AG09319 (cell line): ENCODE data around the gene ABCA1.
A peak's percentile ranks its signal among the peaks of the same experiment; 100 is the strongest.

Experiments used
- DNase-seq: peaks from one replicate; pipeline ENCODE4 v3.0.0-alpha.2; 2010; ENCODE audit warnings: low read depth; ENCODE audit errors: extremely low read depth
- CTCF ChIP-seq: IDR thresholded peaks from 2 replicates; pipeline ENCODE4 v1.5.1; 2011; ENCODE audit warnings: low read depth, mild to moderate bottlenecking, inconsistent platforms, low read length, moderate library complexity

ABCA1 gene

GRCh38 chr9:104971511-104971910 lies 43.6 kb upstream of the ABCA1 start:
- DNase-seq: no peak
- TF ChIP-seq CTCF: no peak

- TF ChIP-seq CTCF: no peak
- no peak for DNase-seq
Observed at GRCh38 chr9:104970271-104970987, 42.5 kb upstream of the ABCA1 start.

- no peak for TF ChIP-seq CTCF
- no peak for DNase-seq
Observed at GRCh38 chr9:104969116-104969515, 41.2 kb upstream of the ABCA1 start.

- TF ChIP-seq CTCF: no peak
- DNase-seq: peak; percentile 92
Observed at GRCh38 chr9:104968025-104968982, 40.3 kb upstream of the ABCA1 start.

GRCh38 chr9:104963076-104963475 lies 35.1 kb upstream of the ABCA1 start:
- no peak for TF ChIP-seq CTCF
- DNase-seq: no peak

- TF ChIP-seq CTCF: no peak
- DNase-seq: no peak
Observed at GRCh38 chr9:104961701-104962359, 33.9 kb upstream of the ABCA1 start.

- DNase-seq: no peak
- TF ChIP-seq CTCF: no peak
Observed at GRCh38 chr9:104961238-104961637, 33.3 kb upstream of the ABCA1 start.
